HEK293T (cell line): Measurements from ENCODE around the gene ADM5.

Source experiments
- CTCF ChIA-PET: fragments of 350-600 bp; formaldehyde crosslinking; extraction: SDS; loops from one replicate; lab custom pipeline; 2021; ENCODE audit warnings: antibody characterized with exemption, inconsistent platforms; lab: Yijun Ruan, JAX
- POLR2A ChIA-PET: fragments of 350-600 bp; formaldehyde crosslinking; extraction: SDS; loops from one replicate; lab custom pipeline; 2020; ENCODE audit warnings: antibody characterized with exemption, inconsistent platforms; lab: Yijun Ruan, JAX
- DNase-seq: peaks from one replicate; pipeline ENCODE4 v3.0.0; 2012; ENCODE audit warnings: mixed read lengths; ENCODE audit errors: extremely low spot score
- ARNT ChIP-seq: fragments of 450-650 bp; IDR thresholded peaks from 2 replicates; pipeline ENCODE4 v1.6.1; 2017; ENCODE audit warnings: mild to moderate bottlenecking
- BHLHE40 ChIP-seq: fragments of 450-650 bp; IDR thresholded peaks from 2 replicates; pipeline ENCODE4 v1.6.1; 2016; ENCODE audit warnings: mild to moderate bottlenecking, moderate library complexity, borderline replicate concordance
- CTBP1 ChIP-seq: fragments of 450-650 bp; IDR thresholded peaks from 2 replicates; pipeline ENCODE4 v1.6.1; 2016; ENCODE audit warnings: borderline replicate concordance
- ELF4 ChIP-seq: fragments of 450-650 bp; IDR thresholded peaks from 2 replicates; pipeline ENCODE4 v1.6.1; 2017; ENCODE audit warnings: antibody characterized with exemption
- FOXA1 ChIP-seq: fragments of 450-650 bp; IDR thresholded peaks from 2 replicates; pipeline ENCODE4 v1.6.1; 2016; ENCODE audit warnings: mild to moderate bottlenecking
- FOXK2 ChIP-seq: fragments of 450-650 bp; IDR thresholded peaks from 2 replicates; pipeline ENCODE4 v1.6.1; 2016; ENCODE audit warnings: mild to moderate bottlenecking
- FOXM1 ChIP-seq: fragments of 450-650 bp; IDR thresholded peaks from 2 replicates; pipeline ENCODE4 v1.6.1; 2017; ENCODE audit warnings: mild to moderate bottlenecking, borderline replicate concordance
- HDGF ChIP-seq: fragments of 450-650 bp; IDR thresholded peaks from 2 replicates; pipeline ENCODE4 v1.6.1; 2017; ENCODE audit warnings: antibody characterized with exemption, borderline replicate concordance
- L3MBTL2 ChIP-seq: fragments of 450-650 bp; conservative IDR thresholded peaks from 2 replicates; pipeline ENCODE4 v1.6.1; 2016; ENCODE audit warnings: mild to moderate bottlenecking
- LEF1 ChIP-seq: fragments of 450-650 bp; IDR thresholded peaks from 2 replicates; pipeline ENCODE4 v1.6.1; 2017; ENCODE audit warnings: mild to moderate bottlenecking, borderline replicate concordance
- NFRKB ChIP-seq: fragments of 450-650 bp; IDR thresholded peaks from 2 replicates; pipeline ENCODE4 v1.6.1; 2016; ENCODE audit warnings: mild to moderate bottlenecking, moderate library complexity
- SP1 ChIP-seq: fragments of 450-650 bp; IDR thresholded peaks from 2 replicates; pipeline ENCODE4 v1.6.1; 2017
- SUZ12 ChIP-seq: fragments of 450-650 bp; IDR thresholded peaks from 2 replicates; pipeline ENCODE4 v1.6.1; 2016; ENCODE audit warnings: mild to moderate bottlenecking
- TARDBP ChIP-seq: fragments of 450-650 bp; IDR thresholded peaks from 2 replicates; pipeline ENCODE4 v1.6.1; 2016
- ZNF384 ChIP-seq: fragments of 450-650 bp; IDR thresholded peaks from 2 replicates; pipeline ENCODE4 v1.6.1; 2016
- TF ChIP-seq, protein P1 (sequence below): fragments of 450-650 bp; IDR thresholded peaks from 2 replicates; pipeline ENCODE4 v1.6.1; 2016

The ADM5 gene

DNA sequence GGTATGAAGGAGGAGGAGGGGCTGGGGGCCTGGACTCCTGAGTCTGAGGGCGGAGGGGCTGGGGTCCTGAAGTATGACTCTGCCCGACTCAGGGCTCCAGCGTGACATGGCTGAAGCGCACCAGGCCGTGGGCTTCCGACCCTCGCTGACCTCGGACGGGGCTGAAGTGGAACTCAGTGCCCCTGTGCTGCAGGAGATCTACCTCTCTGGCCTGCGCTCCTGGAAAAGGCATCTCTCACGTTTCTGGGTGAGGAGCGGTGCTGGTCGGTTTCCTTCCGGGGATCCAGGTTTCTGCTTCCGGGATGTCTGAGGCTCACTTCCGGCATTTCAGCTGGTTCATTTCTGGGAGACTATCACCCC is 2.7 kb downstream of the ADM5 start:
- ChIA-PET CTCF (no interaction called here), POLR2A (interaction anchor here (0.8 kb wide), 1 partner anchor 14 kb away, joined by 4 read pairs; no protein-coding TSS in a partner anchor)
- no peak for TF ChIP-seq SUZ12
- TF ChIP-seq SP1: no peak
- TF ChIP-seq NFRKB: no peak
- no peak for TF ChIP-seq FOXK2
- no peak for TF ChIP-seq TARDBP
- TF ChIP-seq ZNF384: no peak
- no peak for TF ChIP-seq HDGF
- TF ChIP-seq, protein P1, sequence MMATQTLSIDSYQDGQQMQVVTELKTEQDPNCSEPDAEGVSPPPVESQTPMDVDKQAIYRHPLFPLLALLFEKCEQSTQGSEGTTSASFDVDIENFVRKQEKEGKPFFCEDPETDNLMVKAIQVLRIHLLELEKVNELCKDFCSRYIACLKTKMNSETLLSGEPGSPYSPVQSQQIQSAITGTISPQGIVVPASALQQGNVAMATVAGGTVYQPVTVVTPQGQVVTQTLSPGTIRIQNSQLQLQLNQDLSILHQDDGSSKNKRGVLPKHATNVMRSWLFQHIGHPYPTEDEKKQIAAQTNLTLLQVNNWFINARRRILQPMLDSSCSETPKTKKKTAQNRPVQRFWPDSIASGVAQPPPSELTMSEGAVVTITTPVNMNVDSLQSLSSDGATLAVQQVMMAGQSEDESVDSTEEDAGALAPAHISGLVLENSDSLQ: no peak
- TF ChIP-seq ELF4: no peak
- no peak for TF ChIP-seq LEF1
- no peak for TF ChIP-seq BHLHE40
- no peak for TF ChIP-seq CTBP1
- no peak for TF ChIP-seq FOXA1
- TF ChIP-seq L3MBTL2: no peak
- TF ChIP-seq FOXM1: no peak
- no peak for TF ChIP-seq ARNT
- no peak for DNase-seq

DNA sequence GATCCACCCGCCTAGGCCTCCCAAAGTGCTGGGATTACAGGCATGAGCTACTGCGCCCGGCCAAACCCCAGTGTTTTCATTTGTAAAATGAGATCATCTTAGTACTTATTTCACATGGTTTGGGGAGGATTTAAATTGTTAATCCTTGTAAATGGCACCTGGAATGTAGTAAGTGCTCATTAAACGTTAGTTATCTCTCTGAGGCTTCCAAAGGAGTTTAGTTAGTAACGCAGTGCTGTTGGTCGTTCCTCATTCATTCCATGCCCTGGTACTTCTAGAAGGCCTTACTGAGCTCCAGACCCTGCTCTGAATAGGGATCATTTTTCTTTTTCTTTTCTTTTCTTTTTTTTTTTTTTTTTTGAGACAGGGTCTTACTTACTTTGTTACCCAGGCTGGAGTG is 6.7 kb downstream of the ADM5 start:
- ChIA-PET POLR2A (no interaction called here), CTCF (interaction anchor here (0.7 kb wide), 1 partner anchor 187 kb away, joined by 5 read pairs; no protein-coding TSS in a partner anchor)
- TF ChIP-seq L3MBTL2: no peak
- no peak for DNase-seq

DNA sequence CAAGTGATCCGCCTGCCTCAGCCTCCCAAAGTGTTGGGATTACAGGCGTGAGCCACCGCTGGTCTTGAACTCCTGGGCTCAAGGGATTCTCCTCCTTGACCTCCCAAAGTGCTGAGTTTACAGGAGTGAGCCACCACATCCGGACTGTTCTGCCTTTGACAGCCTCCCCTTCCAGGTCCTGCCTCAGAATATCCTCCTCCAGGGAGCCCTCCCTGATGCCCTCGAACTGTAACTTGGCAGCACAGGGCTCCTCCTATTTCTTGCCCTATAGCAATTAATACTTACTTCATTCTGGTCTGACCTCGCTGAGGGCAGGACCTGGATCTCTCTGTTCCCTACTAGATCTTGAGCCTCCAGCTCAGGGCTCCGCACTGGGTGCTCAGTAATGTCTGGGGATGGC is 7.5 kb downstream of the ADM5 start:
- no peak for DNase-seq
- ChIA-PET POLR2A (no interaction called here), CTCF (no interaction called here)
- TF ChIP-seq FOXK2: no peak
- no peak for TF ChIP-seq NFRKB
- no peak for TF ChIP-seq SP1
- TF ChIP-seq ELF4: no peak
- TF ChIP-seq LEF1: no peak
- TF ChIP-seq ZNF384: no peak
- no peak for TF ChIP-seq FOXA1
- TF ChIP-seq BHLHE40: no peak
- no peak for TF ChIP-seq L3MBTL2
- TF ChIP-seq ARNT: no peak
- TF ChIP-seq, protein P1: no peak

DNA sequence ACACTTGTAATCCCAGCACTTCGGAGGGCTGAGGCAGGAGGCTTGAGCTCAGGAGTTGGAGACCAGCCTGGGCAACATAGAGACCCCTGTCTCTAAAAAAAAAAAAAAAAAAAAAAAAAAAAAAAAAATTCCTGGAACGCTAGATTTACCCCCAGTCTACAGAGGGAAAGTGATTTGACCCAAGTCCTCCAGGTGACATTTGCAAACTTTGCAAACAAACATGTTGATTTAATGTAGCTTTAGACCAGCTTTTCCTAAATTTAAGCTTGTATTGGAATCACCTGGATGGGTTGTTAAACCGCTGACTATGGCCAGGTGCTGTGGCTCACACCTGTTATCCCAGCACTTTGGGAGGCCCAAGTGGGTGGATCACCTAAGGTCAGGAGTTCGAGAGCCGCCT is 10.0 kb downstream of the ADM5 start:
- TF ChIP-seq CTBP1: no peak
- ChIA-PET CTCF (interaction anchor here (0.8 to 1.4 kb wide), 2 partner anchors 18 to 27 kb away, joined by 3 read pairs; no protein-coding TSS in a partner anchor), POLR2A (interaction anchor here (1.9 kb wide), 1 partner anchor 18 kb away, joined by 6 read pairs; no protein-coding TSS in a partner anchor)
- DNase-seq: no peak

DNA sequence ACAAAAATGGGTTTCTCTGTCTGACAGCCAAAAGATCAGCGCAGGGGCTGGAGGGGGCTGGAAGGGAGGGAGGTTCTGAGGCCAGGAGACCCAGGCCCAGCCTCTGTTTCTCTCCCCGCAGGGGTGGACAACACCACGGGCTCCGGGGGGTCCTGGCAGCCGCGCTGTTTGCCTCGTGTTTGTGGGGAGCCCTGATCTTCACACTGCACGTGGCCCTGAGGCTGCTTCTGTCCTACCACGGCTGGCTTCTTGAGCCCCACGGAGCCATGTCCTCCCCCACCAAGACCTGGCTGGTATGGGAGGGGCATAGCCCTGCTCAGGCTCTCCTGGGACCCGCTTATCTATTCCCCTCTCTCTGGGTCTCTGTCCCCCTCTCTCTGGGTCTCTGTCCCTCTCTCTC is 11.2 kb downstream of the ADM5 start:
- POLR2A ChIA-PET: interaction anchor here (1.9 kb wide), 1 partner anchor 17 kb away, joined by 6 read pairs; no protein-coding TSS in a partner anchor
- CTCF ChIA-PET: no interaction called here
- TF ChIP-seq TARDBP (no peak), FOXA1 (no peak), FOXM1 (no peak), ZNF384 (no peak), CTBP1 (no peak), NFRKB (no peak), HDGF (no peak), BHLHE40 (no peak), SP1 (no peak)
- TF ChIP-seq, protein P1: no peak
- no peak for DNase-seq

DNA sequence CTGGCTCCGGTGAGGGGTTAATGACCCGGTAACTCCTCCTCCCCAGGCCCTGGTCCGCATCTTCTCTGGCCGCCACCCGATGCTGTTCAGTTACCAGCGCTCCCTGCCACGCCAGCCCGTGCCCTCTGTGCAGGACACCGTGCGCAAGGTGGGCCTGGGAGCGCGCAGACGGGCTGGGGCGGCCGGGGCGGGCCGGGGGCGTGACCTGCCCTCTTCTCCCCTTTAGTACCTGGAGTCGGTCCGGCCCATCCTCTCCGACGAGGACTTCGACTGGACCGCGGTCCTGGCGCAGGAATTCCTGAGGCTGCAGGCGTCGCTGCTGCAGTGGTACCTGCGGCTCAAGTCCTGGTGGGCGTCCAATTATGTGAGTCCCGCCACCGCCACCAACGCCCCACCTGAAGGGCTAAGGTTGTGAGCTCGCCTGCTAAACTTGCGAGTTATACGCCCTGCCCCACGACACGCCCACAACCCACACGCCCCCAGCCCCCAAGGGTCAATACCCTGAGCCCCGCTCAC is 11.9 kb downstream of the ADM5 start:
- POLR2A ChIA-PET: no interaction called here
- TF ChIP-seq HDGF: no peak
- TF ChIP-seq ARNT: no peak
- CTCF ChIA-PET: no interaction called here
- no peak for DNase-seq

DNA sequence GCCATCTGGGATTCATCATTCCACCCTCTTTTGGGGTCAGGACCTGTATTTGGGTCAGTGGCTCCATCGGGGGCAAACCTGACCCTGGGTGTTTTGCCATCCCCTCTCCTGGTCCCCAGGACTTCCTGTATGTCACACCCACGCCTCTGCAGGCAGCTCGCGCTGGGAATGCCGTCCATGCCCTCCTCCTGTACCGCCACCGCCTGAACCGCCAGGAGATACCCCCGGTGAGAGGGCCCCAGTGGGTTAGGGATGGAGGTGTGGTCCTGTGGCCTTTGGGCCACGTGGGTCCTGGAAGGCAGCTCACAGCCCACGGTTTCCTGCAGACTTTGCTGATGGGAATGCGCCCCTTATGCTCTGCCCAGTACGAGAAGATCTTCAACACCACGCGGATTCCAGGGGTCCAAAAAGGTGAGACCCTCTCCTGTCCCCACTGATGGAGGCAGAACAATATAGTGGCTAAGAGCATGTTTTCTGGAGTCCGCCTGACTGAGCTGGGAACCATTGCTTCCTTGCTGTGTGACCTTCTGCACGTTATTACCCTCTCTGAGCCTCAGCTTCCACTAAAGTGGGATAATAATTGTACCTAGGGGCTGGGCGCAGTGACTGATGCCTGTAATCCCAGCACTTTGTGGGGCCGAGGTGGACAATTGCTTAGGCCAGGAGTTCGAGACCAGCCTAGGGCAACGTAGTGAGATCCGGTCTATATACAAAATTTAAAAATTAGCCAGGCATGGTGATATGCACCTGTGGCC is 15.7 kb downstream of the ADM5 start:
- TF ChIP-seq, protein P1: no peak
- TF ChIP-seq BHLHE40: no peak
- no peak for TF ChIP-seq FOXA1
- no peak for TF ChIP-seq ARNT
- no peak for TF ChIP-seq FOXM1
- no peak for TF ChIP-seq L3MBTL2
- no peak for TF ChIP-seq ZNF384
- TF ChIP-seq FOXK2: no peak
- TF ChIP-seq ELF4: no peak
- TF ChIP-seq SP1: no peak
- no peak for TF ChIP-seq LEF1
- POLR2A ChIA-PET: no interaction called here
- CTCF ChIA-PET: no interaction called here
- no peak for DNase-seq
